K562 (cell line): ENCODE measurements around the gene NRG2. TPM values are rescaled to one million over a fixed set of nuclear protein-coding genes. Genes with fewer than 3 reads are reported as not detected.

Experiments used
- ATAC-seq: fragments of 200-7000 bp; cut with Tn5 transposase; 3 replicates; pipeline ENCODE4 v1.9.1; 2020; ENCODE audit warnings: moderate library complexity
- BruUV-seq: library from RNA; stranded (reverse); fragments of 400-500 nt; replicated peaks from 2 replicates; lab custom pipeline; 2021; lab: Mats Ljungman, UMichigan
- CTCF ChIA-PET: fragments of 300-600 bp; formaldehyde crosslinking; extraction: SDS; loops from one replicate; lab custom pipeline; 2021; ENCODE audit warnings: low intra/inter-chr PET ratio; lab: Yijun Ruan, JAX
- POLR2A ChIA-PET: fragments of 300-600, 350-650 bp; sonication (Branson Sonifier 250); formaldehyde crosslinking; extraction: SDS; loops from one replicate; lab custom pipeline; 2021; ENCODE audit warnings: antibody characterized with exemption, inconsistent platforms; lab: Yijun Ruan, JAX
- DNase-seq, 4 experiments: peaks; one replicate each; pipeline versions ENCODE4 v3.0.0 to v3.0.0-alpha.2; 2011 to 2018; ENCODE audit warnings: low spot score in 3 of 4, mixed read lengths in 3 of 4; ENCODE audit errors: extremely low read depth in 1 of 4
- FAIRE-seq: peaks from 2 replicates; lab custom pipeline; 2011; peaks lifted over from hg19 to GRCh38; lab: Jason Lieb, UNC
- H2AFZ ChIP-seq: 2 replicates; pipeline ENCODE4 v1.6.0; 2011; ENCODE audit warnings: low read depth, low read length, control low read depth, inconsistent platforms
- H3K27ac ChIP-seq: fragments of 200-600 bp; 3 replicates; pipeline ENCODE4 v1.8.0; 2011; ENCODE audit warnings: low read depth, mild to moderate bottlenecking, control low read depth, inconsistent platforms, low read length, moderate library complexity, mixed read lengths; ENCODE audit errors: extremely low read depth
- H3K27me3 ChIP-seq, 2 experiments: fragments of 300-600 bp in 1 of 2; 2 replicates in 1 of 2; 3 replicates in 1 of 2; pipeline versions ENCODE4 v1.6.0 to v1.8.0; 2011; ENCODE audit warnings: inconsistent platforms in 2 of 2, low read length in 2 of 2, mild to moderate bottlenecking in 1 of 2, mixed read lengths in 1 of 2, moderate library complexity in 1 of 2; ENCODE audit not compliant: control insufficient read depth in 2 of 2, insufficient read depth in 2 of 2
- H3K36me3 ChIP-seq: fragments of 300-600 bp; 3 replicates; pipeline ENCODE4 v1.8.0; 2011; ENCODE audit warnings: mild to moderate bottlenecking, low read length, inconsistent platforms; ENCODE audit not compliant: control insufficient read depth, insufficient read depth
- H3K4me1 ChIP-seq, 2 experiments: fragments of 200-600 bp in 1 of 2; replicated peaks in 1 of 2; 2 replicates in 1 of 2; 3 replicates in 1 of 2; pipeline versions ENCODE4 v1.5.1 to v1.8.0; 2011; ENCODE audit warnings: inconsistent platforms in 2 of 2, low read length in 2 of 2, mild to moderate bottlenecking in 1 of 2, mixed read lengths in 1 of 2, moderate library complexity in 1 of 2; ENCODE audit not compliant: control insufficient read depth in 2 of 2, insufficient read depth in 2 of 2
- H3K4me2 ChIP-seq: 2 replicates; pipeline ENCODE4 v1.6.1; 2011; ENCODE audit warnings: low read length, control low read depth, inconsistent platforms, mixed read lengths; ENCODE audit not compliant: insufficient read depth
- H3K4me3 ChIP-seq: fragments of 200-600 bp; sonication (generic), shearing (Covaris generic); 2 replicates; pipeline ENCODE4 v1.5.1; 2016; ENCODE audit warnings: control low read depth, inconsistent platforms
- H3K79me2 ChIP-seq: fragments of 200-600 bp; 3 replicates; pipeline ENCODE4 v1.8.0; 2011; ENCODE audit warnings: low read length, inconsistent platforms; ENCODE audit not compliant: control insufficient read depth, insufficient read depth
- H3K9ac ChIP-seq, 2 experiments: 2 replicates each; pipeline versions ENCODE4 v1.6.0 to v1.6.1; 2011; ENCODE audit warnings: low read depth in 2 of 2, low read length in 2 of 2, control low read depth in 1 of 2, inconsistent platforms in 1 of 2, mild to moderate bottlenecking in 1 of 2, mixed read lengths in 1 of 2; ENCODE audit not compliant: insufficient read depth in 1 of 2
- H3K9me1 ChIP-seq: one replicate; pipeline ENCODE4 v1.6.0; 2011; ENCODE audit warnings: inconsistent platforms, mild to moderate bottlenecking, low read length, moderate library complexity; ENCODE audit not compliant: control insufficient read depth, insufficient read depth
- H3K9me3 ChIP-seq: replicated peaks from 2 replicates; pipeline ENCODE4 v1.5.1; 2011; ENCODE audit warnings: low read depth, low read length, inconsistent platforms; ENCODE audit not compliant: control insufficient read depth, insufficient read depth
- H4K20me1 ChIP-seq: replicated peaks from 2 replicates; pipeline ENCODE4 v1.6.1; 2011; ENCODE audit warnings: low read length, inconsistent platforms, mixed read lengths; ENCODE audit not compliant: control insufficient read depth, insufficient read depth
- ARID3B ChIP-seq: fragments of 250-450 bp; sonication (Bioruptor Pico); IDR thresholded peaks from 2 replicates; pipeline ENCODE4 v1.4.0; 2020; ENCODE audit warnings: borderline replicate concordance
- CREM ChIP-seq: IDR thresholded peaks from 2 replicates; pipeline ENCODE4 v1.6.1; 2014; ENCODE audit warnings: antibody characterized with exemption, low read depth
- GABPA ChIP-seq: fragments of 200-800 bp; sonication (Bioruptor generic); conservative IDR thresholded peaks from 2 replicates; pipeline ENCODE4 v1.6.1; 2016; ENCODE audit warnings: low read depth, missing genetic modification characterization, missing compliant biosample characterization
- HDAC2 ChIP-seq: fragments of 450-650 bp; IDR thresholded peaks from 2 replicates; pipeline ENCODE4 v1.6.1; 2016; ENCODE audit warnings: mild to moderate bottlenecking
- IRF2 ChIP-seq: sonication (generic); formaldehyde crosslinking; IDR thresholded peaks from 2 replicates; pipeline ENCODE4 v1.8.1; 2022; ENCODE audit warnings: mild to moderate bottlenecking, missing genetic modification reagents
- MEF2A ChIP-seq: IDR thresholded peaks from 2 replicates; pipeline ENCODE4 v1.6.1; 2011; ENCODE audit warnings: low read depth, mild to moderate bottlenecking, low read length, moderate library complexity; ENCODE audit not compliant: control insufficient read depth
- PCBP1 ChIP-seq: fragments of 200-400 bp; formaldehyde crosslinking; IDR thresholded peaks from 2 replicates; pipeline ENCODE4 v1.6.1; 2018; ENCODE audit warnings: mild to moderate bottlenecking, low read depth, low read length; ENCODE audit not compliant: poor library complexity, severe bottlenecking
- PHF21A ChIP-seq: fragments of 450-650 bp; IDR thresholded peaks from 2 replicates; pipeline ENCODE4 v1.6.1; 2017; ENCODE audit warnings: low read depth, borderline replicate concordance
- POLR2A ChIP-seq: fragments of 450-650 bp; conservative IDR thresholded peaks from 2 replicates; pipeline ENCODE4 v1.6.1; 2016
- POLR2AphosphoS5 ChIP-seq: IDR thresholded peaks from 2 replicates; pipeline ENCODE4 v1.6.1; 2011; ENCODE audit warnings: mild to moderate bottlenecking, low read depth, low read length, moderate library complexity; ENCODE audit not compliant: control insufficient read depth, insufficient read depth
- SPI1 ChIP-seq: IDR thresholded peaks from 2 replicates; pipeline ENCODE4 v1.6.1; 2011; ENCODE audit warnings: low read depth, low read length, control low read depth, borderline replicate concordance
- TOE1 ChIP-seq, 2 experiments: fragments of 450-650 bp in 1 of 2; sonication (generic) in 1 of 2; formaldehyde crosslinking in 1 of 2; IDR thresholded peaks; 2 replicates each; pipeline versions ENCODE4 v1.7.1 to v1.8.0; 2016 to 2022; ENCODE audit warnings: borderline replicate concordance in 2 of 2, mild to moderate bottlenecking in 2 of 2, antibody characterized with exemption in 1 of 2, inconsistent platforms in 1 of 2, low read depth in 1 of 2, missing genetic modification reagents in 1 of 2, moderate library complexity in 1 of 2
- ZBTB34 ChIP-seq: fragments of 250-450 bp; sonication (Bioruptor Pico); IDR thresholded peaks from 2 replicates; pipeline ENCODE4 v1.8.0; 2021; ENCODE audit warnings: mild to moderate bottlenecking, moderate library complexity
- ZMIZ1 ChIP-seq, 2 experiments: fragments of 150-350 bp in 1 of 2; IDR thresholded peaks; 2 replicates each; pipeline ENCODE4 v1.6.1; 2012 to 2016; ENCODE audit warnings: low read depth in 2 of 2, low read length in 2 of 2, mild to moderate bottlenecking in 1 of 2, moderate library complexity in 1 of 2
- ZNF717 ChIP-seq: fragments of 250-450 bp; sonication (Bioruptor Pico); IDR thresholded peaks from 2 replicates; pipeline ENCODE4 v1.5.0; 2021
- WGBS: fragments of 100-300 bp; shearing (Covaris generic); methylation state at CpG from one replicate; pipeline ENCODE4 v1.1.6; 2016; ENCODE audit warnings: low coverage, mixed read lengths; ENCODE audit not compliant: insufficient coverage; ENCODE audit errors: missing lambda C conversion rate; 5-methylcytosine and 5-hydroxymethylcytosine counted together
- in situ Hi-C: fragments of 300-500 bp; cut with MboI; formaldehyde crosslinking; loops from 4 replicates; pipeline ENCODE4 v1.15.0; 2018; ENCODE audit warnings: inconsistent platforms, mixed read lengths
- intact Hi-C: fragments of 100-400 bp; cut with micrococcal nuclease; formaldehyde crosslinking; loops from 2 replicates; pipeline ENCODE4 v1.14.2; 2022
- polyA plus RNA-seq, 8 experiments: library from polyadenylated mRNA; depleted of rRNA in 4 of 8; stranded (reverse) in 5 of 8; unstranded in 3 of 8; fragments of >200 nt; fragmentation: Nextera tagmentation in 2 of 8; fragmentation: Illumina TruSeq in 1 of 8; extraction: Ambion mirVana in 2 of 8; extraction: Trizol in 1 of 8; gene quantifications; 2 replicates each; pipeline versions ENCODE4 v1.2.1 to v1.2.3, GENCODE V29; 2011 to 2014; ENCODE audit warnings: inconsistent platforms in 1 of 8, missing spikeins in 1 of 8
- total RNA-seq, 7 experiments: library from RNA; depleted of rRNA in 6 of 7; stranded (reverse); fragments of >200 nt in 6 of 7; fragmentation: Illumina TruSeq in 2 of 7; extraction: Trizol in 2 of 7; gene quantifications; 2 replicates each; pipeline versions ENCODE4 v1.2.1 to v1.2.3, GENCODE V29; 2011 to 2021; ENCODE audit warnings: low replicate concordance in 1 of 7

NRG2 gene
- total and polyA plus RNA-seq, 9 of the 15 experiments (the other 6 are each of a cell fraction or from before 2014, with no cell fraction given) = not detected

- no peak for TF ChIP-seq ZBTB34 (CRISPR knock-in tag)
Measured at GRCh38 chr5:140005145-140005591, 37.9 kb downstream of the NRG2 start (continued).

- Histone ChIP-seq H3K27me3 (peaks cover 23% of the 10 kb centered on the region in 2 experiments), H3K4me2 (no peak overlapping the region), H3K4me1 (no peaks in the 10 kb centered on the region), H3K27ac (no peak overlapping the region), H4K20me1 (no peaks in the 10 kb centered on the region), H3K4me3 (no peak overlapping the region), H2AFZ (no peak overlapping the region), H3K9me3 (no peaks in the 10 kb centered on the region), H3K36me3 (no peaks in the 10 kb centered on the region), H3K9ac (no peak overlapping the region), H3K9me1 (no peaks in the 10 kb centered on the region), H3K79me2 (no peaks in the 10 kb centered on the region)
- DNase-seq (no peak), FAIRE-seq (no peak), ATAC-seq (no peak)
- intact Hi-C loops = no loop called here
- in situ Hi-C loops = no loop called here
- CTCF ChIA-PET = no interaction called here
- POLR2A ChIA-PET = no interaction called here
- no TSS peak for BruUV-seq
- 0% methylated on average over 2 of the region's 2 CpGs for WGBS
- TF ChIP-seq IRF2 (no peak), POLR2AphosphoS5 (no peak), ZMIZ1 (IDR thresholded peaks at IDR 0.05; ENCODE audit: low read depth in 2 of 2, low read length in 2 of 2) (no peak), POLR2A (no peak), ARID3B (CRISPR knock-in tag) (no peak), HDAC2 (no peak), GABPA (tag) (no peak), PHF21A (no peak), PCBP1 (no peak), ZNF717 (no peak), CREM (no peak), SPI1 (no peak), TOE1 (IDR thresholded peaks at IDR 0.05; ENCODE audit: borderline replicate concordance) (no peak), TOE1 (CRISPR knock-in tag; IDR thresholded peaks at IDR 0.05; ENCODE audit: borderline replicate concordance, low read depth) (no peak), MEF2A (no peak)
Measured at GRCh38 chr5:140004174-140004573, 38.9 kb downstream of the NRG2 start.
